ENCODE results near the gene ELMO2.

Gene ELMO2

DNA sequence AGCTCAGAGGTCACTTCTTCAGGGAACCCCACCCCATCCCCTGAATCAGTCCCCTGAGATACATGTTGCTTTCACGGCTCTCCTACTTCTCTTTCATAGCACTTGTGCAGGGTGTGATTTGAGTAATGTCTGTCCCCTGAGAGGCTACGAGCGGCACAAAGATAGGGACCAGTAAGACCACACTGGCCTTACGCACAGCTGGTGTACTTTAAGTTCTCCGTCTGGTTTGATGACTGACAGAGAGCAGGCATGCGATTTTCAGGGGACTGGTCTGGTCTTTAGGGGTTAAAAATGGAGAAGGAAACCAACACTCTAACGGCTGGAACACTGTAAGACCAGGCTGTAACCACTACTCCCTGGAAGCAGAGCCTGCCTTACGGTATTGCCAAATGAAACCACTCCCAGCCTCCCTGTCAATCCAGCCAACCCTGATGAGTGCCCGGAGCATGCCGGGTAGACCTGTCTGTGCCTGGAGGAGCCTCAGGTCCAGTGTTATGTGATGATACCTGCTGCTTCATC is 47.1 kb downstream of the ELMO2 start:
- peaks cover 29% of the 10 kb centered on the region for H3K36me3 ChIP-seq (ENCODE audit: control insufficient read depth, low read length)
- peaks cover 21% of the 10 kb centered on the region for H3K4me1 ChIP-seq (ENCODE audit: control insufficient read depth, low read length)
- no peak overlapping the region for H3K4me2 ChIP-seq (ENCODE audit: low read length)

DNA sequence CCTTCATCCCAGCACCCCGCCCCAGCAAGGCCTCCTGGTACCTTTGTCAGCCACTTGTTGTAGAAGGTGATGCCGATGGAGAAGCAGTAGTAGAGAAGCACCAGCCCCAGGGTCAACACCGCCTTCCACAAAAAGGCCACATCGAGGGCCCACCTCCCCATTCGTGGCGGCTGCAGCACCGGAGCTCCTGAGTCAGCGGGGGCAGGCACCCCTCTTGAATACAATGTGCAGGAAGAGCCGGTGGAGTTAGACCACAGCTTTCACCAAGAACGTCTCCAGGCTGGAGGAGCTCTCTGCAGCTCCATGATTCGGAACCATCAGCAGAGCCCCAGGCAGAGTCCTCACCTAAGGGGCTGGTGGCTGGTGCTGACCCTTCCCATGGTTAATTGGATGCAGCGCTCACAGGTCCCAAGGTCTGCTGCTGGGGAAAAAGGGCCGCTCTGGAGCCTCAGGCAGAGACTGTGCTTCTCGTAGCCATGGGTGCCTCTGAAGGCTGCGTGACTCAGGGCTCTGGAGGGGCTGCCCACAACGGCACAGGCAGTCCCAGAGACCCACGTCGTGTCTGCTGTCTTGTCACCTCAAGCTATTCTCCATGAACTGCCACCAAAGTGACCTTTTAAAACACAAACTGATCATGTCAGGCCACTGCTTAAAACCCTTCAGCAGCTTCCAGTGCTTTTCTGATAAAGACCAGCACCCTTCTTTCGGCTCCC is 47.9 kb downstream of the ELMO2 start:
- H3K79me2 ChIP-seq (ENCODE audit: control insufficient read depth, low read length) = peaks cover 40% of the 10 kb centered on the region
- H3F3A ChIP-seq (ENCODE audit: control insufficient read depth, insufficient read depth) = no peaks in the 10 kb centered on the region; the same call in 1 of the 2 replicates
- H3K27ac ChIP-seq (ENCODE audit: low read depth, low read length) = no peak overlapping the region
- H4K20me1 ChIP-seq (ENCODE audit: control insufficient read depth, insufficient read depth, low read depth, low read length) = peaks cover 11% of the 10 kb centered on the region; the same call in 1 of the 2 replicates
- H3K4me1 ChIP-seq (ENCODE audit: control insufficient read depth, low read length) = peaks cover 19% of the 10 kb centered on the region
- no peaks in the 10 kb centered on the region for H3K27me3 ChIP-seq (ENCODE audit: control insufficient read depth, low read length)
- TF ChIP-seq EZH2phosphoT487 (IDR thresholded peaks at IDR 0.05; ENCODE audit: borderline replicate concordance, low read length) = no peak
- TF ChIP-seq, protein P1, sequence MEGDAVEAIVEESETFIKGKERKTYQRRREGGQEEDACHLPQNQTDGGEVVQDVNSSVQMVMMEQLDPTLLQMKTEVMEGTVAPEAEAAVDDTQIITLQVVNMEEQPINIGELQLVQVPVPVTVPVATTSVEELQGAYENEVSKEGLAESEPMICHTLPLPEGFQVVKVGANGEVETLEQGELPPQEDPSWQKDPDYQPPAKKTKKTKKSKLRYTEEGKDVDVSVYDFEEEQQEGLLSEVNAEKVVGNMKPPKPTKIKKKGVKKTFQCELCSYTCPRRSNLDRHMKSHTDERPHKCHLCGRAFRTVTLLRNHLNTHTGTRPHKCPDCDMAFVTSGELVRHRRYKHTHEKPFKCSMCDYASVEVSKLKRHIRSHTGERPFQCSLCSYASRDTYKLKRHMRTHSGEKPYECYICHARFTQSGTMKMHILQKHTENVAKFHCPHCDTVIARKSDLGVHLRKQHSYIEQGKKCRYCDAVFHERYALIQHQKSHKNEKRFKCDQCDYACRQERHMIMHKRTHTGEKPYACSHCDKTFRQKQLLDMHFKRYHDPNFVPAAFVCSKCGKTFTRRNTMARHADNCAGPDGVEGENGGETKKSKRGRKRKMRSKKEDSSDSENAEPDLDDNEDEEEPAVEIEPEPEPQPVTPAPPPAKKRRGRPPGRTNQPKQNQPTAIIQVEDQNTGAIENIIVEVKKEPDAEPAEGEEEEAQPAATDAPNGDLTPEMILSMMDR (IDR thresholded peaks at IDR 0.05; ENCODE audit: low read depth, low read length, poor library complexity, severe bottlenecking) = no peak
- H3K9me3 ChIP-seq (ENCODE audit: control insufficient read depth, insufficient read depth, low read length) = no peaks in the 10 kb centered on the region
- H3K9me2 ChIP-seq (replicated peaks; ENCODE audit: control insufficient read depth, low read length) = no peaks in the 10 kb centered on the region
- H3K4me2 ChIP-seq (ENCODE audit: low read length) = no peak overlapping the region
- no peak overlapping the region for H3K4me3 ChIP-seq (ENCODE audit: low read length)
- H3K36me3 ChIP-seq (ENCODE audit: control insufficient read depth, low read length) = peaks cover 24% of the 10 kb centered on the region

More for the DNA sequence above, 47.1 kb downstream of the ELMO2 start:
- H3K4me3 ChIP-seq (ENCODE audit: low read length) = no peak overlapping the region
- TF ChIP-seq, protein P1 (IDR thresholded peaks at IDR 0.05; ENCODE audit: low read depth, low read length, poor library complexity, severe bottlenecking) = no peak
- TF ChIP-seq EZH2phosphoT487 (IDR thresholded peaks at IDR 0.05; ENCODE audit: borderline replicate concordance, low read length) = no peak
- peaks cover 12% of the 10 kb centered on the region; the same call in 1 of the 2 replicates for H4K20me1 ChIP-seq (ENCODE audit: control insufficient read depth, insufficient read depth, low read depth, low read length)
- no peaks in the 10 kb centered on the region for H3K9me3 ChIP-seq (ENCODE audit: control insufficient read depth, insufficient read depth, low read length)
- H3K79me2 ChIP-seq (ENCODE audit: control insufficient read depth, low read length) = peaks cover 46% of the 10 kb centered on the region
- no peaks in the 10 kb centered on the region; the same call in 1 of the 2 replicates for H3F3A ChIP-seq (ENCODE audit: control insufficient read depth, insufficient read depth)
- no peaks in the 10 kb centered on the region for H3K9me2 ChIP-seq (replicated peaks; ENCODE audit: control insufficient read depth, low read length)
- no peaks in the 10 kb centered on the region for H3K27me3 ChIP-seq (ENCODE audit: control insufficient read depth, low read length)
- H3K27ac ChIP-seq (ENCODE audit: low read depth, low read length) = no peak overlapping the region

DNA sequence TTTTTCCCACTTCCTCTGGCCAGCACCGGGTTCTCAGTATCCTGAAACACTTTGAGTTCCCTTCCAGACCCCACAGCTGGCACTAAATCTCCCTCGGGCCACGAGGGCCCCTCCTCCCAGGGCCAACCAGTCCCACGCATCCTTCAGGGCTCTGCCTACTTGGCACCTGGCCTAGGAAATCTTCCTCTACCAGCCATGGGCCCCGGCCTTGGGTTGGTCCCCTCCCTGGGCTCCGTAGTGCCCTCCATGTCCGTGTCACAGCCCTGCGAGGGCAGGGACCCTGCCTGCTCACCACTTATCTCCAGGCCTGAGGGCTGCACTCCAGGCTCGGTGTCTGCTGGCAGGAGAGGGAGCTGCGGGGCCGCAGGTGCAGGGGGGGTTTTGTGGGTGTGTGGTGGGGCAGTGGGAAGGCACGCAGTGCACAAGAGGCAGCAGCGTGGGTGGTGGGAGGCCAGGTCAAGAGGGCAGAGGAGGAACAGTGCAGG is 49.3 kb downstream of the ELMO2 start:
- Histone ChIP-seq H3K27me3 (ENCODE audit: control insufficient read depth, low read length) (no peaks in the 10 kb centered on the region), H3K9me3 (ENCODE audit: control insufficient read depth, insufficient read depth, low read length) (no peaks in the 10 kb centered on the region), H4K20me1 (ENCODE audit: control insufficient read depth, insufficient read depth, low read depth, low read length) (no peaks in the 10 kb centered on the region; the same call in 1 of the 2 replicates), H3K4me2 (ENCODE audit: low read length) (no peak overlapping the region), H3K9me2 (replicated peaks; ENCODE audit: control insufficient read depth, low read length) (no peaks in the 10 kb centered on the region), H3K36me3 (ENCODE audit: control insufficient read depth, low read length) (peaks cover 10% of the 10 kb centered on the region), H3K4me3 (ENCODE audit: low read length) (no peak overlapping the region), H3K4me1 (ENCODE audit: control insufficient read depth, low read length) (peaks cover 5% of the 10 kb centered on the region), H3F3A (ENCODE audit: control insufficient read depth, insufficient read depth) (no peaks in the 10 kb centered on the region), H3K27ac (ENCODE audit: low read depth, low read length) (no peak overlapping the region), H3K79me2 (ENCODE audit: control insufficient read depth, low read length) (peaks cover 26% of the 10 kb centered on the region)
- TF ChIP-seq, protein P1 (IDR thresholded peaks at IDR 0.05; ENCODE audit: low read depth, low read length, poor library complexity, severe bottlenecking) = no peak
- no peak for TF ChIP-seq EZH2phosphoT487 (IDR thresholded peaks at IDR 0.05; ENCODE audit: borderline replicate concordance, low read length)
